GM12872 (cell line): Measurements from ENCODE around the gene HEPHL1.

Source experiments
- CTCF ChIP-seq: IDR thresholded peaks from 3 replicates; pipeline ENCODE4 v1.5.1; 2011; ENCODE audit warnings: low read depth, mild to moderate bottlenecking, low read length, moderate library complexity; ENCODE audit not compliant: insufficient read depth

The HEPHL1 gene

GRCh38 chr11:94154095-94154856 lies 133.1 kb downstream of the HEPHL1 start:
- no peak for TF ChIP-seq CTCF
